ENCODE measurements around the gene SLC2A8.
A peak's percentile ranks its signal among the peaks of the same experiment; 100 is the strongest.

The SLC2A8 gene

GRCh38 chr9:127356906-127357305 lies 40.1 kb upstream of the SLC2A8 start:
- ChIA-PET CTCF (interaction anchor here (0.8 to 1.4 kb wide), 2 partner anchors 16 to 67 kb away, joined by 3 read pairs; partner anchors contain the start of gene ZNF79), POLR2A (no interaction called here)
- H3K4me1 ChIP-seq (ENCODE audit: control extremely low read depth in 1 of 4, control insufficient read depth in 4 of 4, insufficient read depth in 4 of 4, low read length in 3 of 4), result peaks cover 6 to 27% (median 22%) of the 10 kb centered on the region in 4 experiments
- 100% methylated on average over 3 of the region's 4 CpGs for WGBS (ENCODE audit: insufficient coverage)
- H3K9me3 ChIP-seq (ENCODE audit: control extremely low read depth in 1 of 5, control insufficient read depth in 4 of 5, insufficient read depth in 2 of 5, low read depth in 1 of 5, low read length in 4 of 5), result no peaks in the 10 kb centered on the region
- no peak overlapping the region for H3K27ac ChIP-seq (ENCODE audit: insufficient read depth in 1 of 2, low read depth in 1 of 2, low read length in 2 of 2, poor library complexity in 1 of 2, severe bottlenecking in 2 of 2)
- H3K27me3 ChIP-seq (replicated peaks in 2 of 5; ENCODE audit: control insufficient read depth in 4 of 5, insufficient read depth in 5 of 5, low read length in 4 of 5), result peaks cover 0 to 2% (median 0%) of the 10 kb centered on the region in 5 experiments
- DNase-seq, result no peak
- H3K4me3 ChIP-seq (ENCODE audit: control insufficient read depth in 1 of 7, extremely low read depth in 1 of 7, insufficient read depth in 4 of 7, low read depth in 2 of 7, low read length in 6 of 7), result no peak overlapping the region
- H3K36me3 ChIP-seq (ENCODE audit: control insufficient read depth in 4 of 4, insufficient read depth in 4 of 4, low read length in 3 of 4), result no peaks in the 10 kb centered on the region

- CTCF ChIA-PET, result interaction anchor here (1.2 kb wide), 2 partner anchors 12 to 39 kb away, joined by 3 read pairs; no protein-coding TSS in a partner anchor
- peak in 1 of 3 donors; percentile 8 for DNase-seq
- no peaks in the 10 kb centered on the region for H3K36me3 ChIP-seq (ENCODE audit: control insufficient read depth in 4 of 4, insufficient read depth in 4 of 4, low read length in 3 of 4)
- 97% methylated on average over 3 of the region's 3 CpGs for WGBS (ENCODE audit: insufficient coverage)
- no peak overlapping the region for H3K27ac ChIP-seq (ENCODE audit: insufficient read depth in 1 of 2, low read depth in 1 of 2, low read length in 2 of 2, poor library complexity in 1 of 2, severe bottlenecking in 2 of 2)
- peaks cover 0 to 2% (median 0%) of the 10 kb centered on the region in 5 experiments for H3K27me3 ChIP-seq (replicated peaks in 2 of 5; ENCODE audit: control insufficient read depth in 4 of 5, insufficient read depth in 5 of 5, low read length in 4 of 5)
- no peaks in the 10 kb centered on the region for H3K9me3 ChIP-seq (ENCODE audit: control extremely low read depth in 1 of 5, control insufficient read depth in 4 of 5, insufficient read depth in 2 of 5, low read depth in 1 of 5, low read length in 4 of 5)
- POLR2A ChIA-PET, result no interaction called here
- H3K4me1 ChIP-seq (ENCODE audit: control extremely low read depth in 1 of 4, control insufficient read depth in 4 of 4, insufficient read depth in 4 of 4, low read length in 3 of 4), result peaks cover 6 to 39% (median 31%) of the 10 kb centered on the region in 4 experiments
- H3K4me3 ChIP-seq (ENCODE audit: control insufficient read depth in 1 of 7, extremely low read depth in 1 of 7, insufficient read depth in 4 of 7, low read depth in 2 of 7, low read length in 6 of 7), result no peak overlapping the region
Measured at GRCh38 chr9:127358023-127358535, 38.9 kb upstream of the SLC2A8 start.

- DNase-seq, result no peak
- WGBS (ENCODE audit: insufficient coverage), result 100% methylated on average over 2 of the region's 3 CpGs
- Histone ChIP-seq H3K27me3 (replicated peaks in 2 of 5; ENCODE audit: control insufficient read depth in 4 of 5, insufficient read depth in 5 of 5, low read length in 4 of 5) (peaks cover 0 to 2% (median 0%) of the 10 kb centered on the region in 5 experiments), H3K9me3 (ENCODE audit: control extremely low read depth in 1 of 5, control insufficient read depth in 4 of 5, insufficient read depth in 2 of 5, low read depth in 1 of 5, low read length in 4 of 5) (no peaks in the 10 kb centered on the region), H3K36me3 (ENCODE audit: control insufficient read depth in 4 of 4, insufficient read depth in 4 of 4, low read length in 3 of 4) (no peaks in the 10 kb centered on the region), H3K4me1 (ENCODE audit: control extremely low read depth in 1 of 4, control insufficient read depth in 4 of 4, insufficient read depth in 4 of 4, low read length in 3 of 4) (peaks cover 6 to 38% (median 28%) of the 10 kb centered on the region in 4 experiments), H3K4me3 (ENCODE audit: control insufficient read depth in 1 of 7, extremely low read depth in 1 of 7, insufficient read depth in 4 of 7, low read depth in 2 of 7, low read length in 6 of 7) (no peak overlapping the region), H3K27ac (ENCODE audit: insufficient read depth in 1 of 2, low read depth in 1 of 2, low read length in 2 of 2, poor library complexity in 1 of 2, severe bottlenecking in 2 of 2) (no peak overlapping the region)
- ChIA-PET CTCF (interaction anchor here (1.2 to 1.3 kb wide), 4 partner anchors 11 to 81 kb away, joined by 3 to 5 read pairs (median 3); no protein-coding TSS in a partner anchor), POLR2A (no interaction called here)
Measured at GRCh38 chr9:127358770-127359169, 38.2 kb upstream of the SLC2A8 start.

- peaks cover 6 to 33% (median 23%) of the 10 kb centered on the region in 4 experiments for H3K4me1 ChIP-seq (ENCODE audit: control extremely low read depth in 1 of 4, control insufficient read depth in 4 of 4, insufficient read depth in 4 of 4, low read length in 3 of 4)
- WGBS (ENCODE audit: insufficient coverage), result 73% methylated on average over 6 of the region's 8 CpGs
- H3K9me3 ChIP-seq (ENCODE audit: control extremely low read depth in 1 of 5, control insufficient read depth in 4 of 5, insufficient read depth in 2 of 5, low read depth in 1 of 5, low read length in 4 of 5), result no peaks in the 10 kb centered on the region
- no peak overlapping the region for H3K27ac ChIP-seq (ENCODE audit: insufficient read depth in 1 of 2, low read depth in 1 of 2, low read length in 2 of 2, poor library complexity in 1 of 2, severe bottlenecking in 2 of 2)
- POLR2A ChIA-PET, result interaction anchor here (1.5 kb wide), 1 partner anchor 10 kb away, joined by 4 read pairs; no protein-coding TSS in a partner anchor
- CTCF ChIA-PET, result interaction anchor here (0.9 to 1.5 kb wide), 6 partner anchors 10 to 83 kb away, joined by 3 to 5 read pairs (median 3); no protein-coding TSS in a partner anchor
- H3K4me3 ChIP-seq (ENCODE audit: control insufficient read depth in 1 of 7, extremely low read depth in 1 of 7, insufficient read depth in 4 of 7, low read depth in 2 of 7, low read length in 6 of 7), result no peak overlapping the region
- H3K36me3 ChIP-seq (ENCODE audit: control insufficient read depth in 4 of 4, insufficient read depth in 4 of 4, low read length in 3 of 4), result no peaks in the 10 kb centered on the region
- DNase-seq, result no peak
- peaks cover 0 to 2% (median 0%) of the 10 kb centered on the region in 5 experiments for H3K27me3 ChIP-seq (replicated peaks in 2 of 5; ENCODE audit: control insufficient read depth in 4 of 5, insufficient read depth in 5 of 5, low read length in 4 of 5)
Measured at GRCh38 chr9:127360250-127360649, 36.7 kb upstream of the SLC2A8 start.

GRCh38 chr9:127360829-127361228 lies 36.1 kb upstream of the SLC2A8 start:
- H3K27me3 ChIP-seq (replicated peaks in 2 of 5; ENCODE audit: control insufficient read depth in 4 of 5, insufficient read depth in 5 of 5, low read length in 4 of 5), result peaks cover 0 to 2% (median 0%) of the 10 kb centered on the region in 5 experiments
- H3K36me3 ChIP-seq (ENCODE audit: control insufficient read depth in 4 of 4, insufficient read depth in 4 of 4, low read length in 3 of 4), result no peaks in the 10 kb centered on the region
- ChIA-PET CTCF (interaction anchor here (0.9 to 1.5 kb wide), 5 partner anchors 10 to 39 kb away, joined by 3 to 5 read pairs (median 3); no protein-coding TSS in a partner anchor), POLR2A (interaction anchor here (1.5 kb wide), 1 partner anchor 9 kb away, joined by 4 read pairs; no protein-coding TSS in a partner anchor)
- H3K9me3 ChIP-seq (ENCODE audit: control extremely low read depth in 1 of 5, control insufficient read depth in 4 of 5, insufficient read depth in 2 of 5, low read depth in 1 of 5, low read length in 4 of 5), result no peaks in the 10 kb centered on the region
- H3K4me3 ChIP-seq (ENCODE audit: control insufficient read depth in 1 of 7, extremely low read depth in 1 of 7, insufficient read depth in 4 of 7, low read depth in 2 of 7, low read length in 6 of 7), result no peak overlapping the region
- no peak overlapping the region for H3K27ac ChIP-seq (ENCODE audit: insufficient read depth in 1 of 2, low read depth in 1 of 2, low read length in 2 of 2, poor library complexity in 1 of 2, severe bottlenecking in 2 of 2)
- 57% methylated on average over 2 of the region's 2 CpGs for WGBS (ENCODE audit: insufficient coverage)
- peak in 1 of 3 donors; percentile 18 for DNase-seq
- H3K4me1 ChIP-seq (ENCODE audit: control extremely low read depth in 1 of 4, control insufficient read depth in 4 of 4, insufficient read depth in 4 of 4, low read length in 3 of 4), result peaks cover 6 to 33% (median 23%) of the 10 kb centered on the region in 4 experiments

GRCh38 chr9:127361561-127361960 lies 35.4 kb upstream of the SLC2A8 start:
- H3K4me3 ChIP-seq (ENCODE audit: control insufficient read depth in 1 of 7, extremely low read depth in 1 of 7, insufficient read depth in 4 of 7, low read depth in 2 of 7, low read length in 6 of 7), result peak overlapping the region in 2 of 7 experiments; percentile 26 to 38
- 0% methylated on average over 2 of the region's 3 CpGs for WGBS (ENCODE audit: insufficient coverage)
- ChIA-PET POLR2A (no interaction called here), CTCF (interaction anchor here (1.4 kb wide), 1 partner anchor 39 kb away, joined by 3 read pairs; no protein-coding TSS in a partner anchor)
- no peaks in the 10 kb centered on the region for H3K27me3 ChIP-seq (replicated peaks in 2 of 5; ENCODE audit: control insufficient read depth in 4 of 5, insufficient read depth in 5 of 5, low read length in 4 of 5)
- H3K36me3 ChIP-seq (ENCODE audit: control insufficient read depth in 4 of 4, insufficient read depth in 4 of 4, low read length in 3 of 4), result no peaks in the 10 kb centered on the region
- DNase-seq, result peak; percentile 57 to 92 (median 88)
- H3K4me1 ChIP-seq (ENCODE audit: control extremely low read depth in 1 of 4, control insufficient read depth in 4 of 4, insufficient read depth in 4 of 4, low read length in 3 of 4), result peaks cover 6 to 33% (median 23%) of the 10 kb centered on the region in 4 experiments
- H3K27ac ChIP-seq (ENCODE audit: insufficient read depth in 1 of 2, low read depth in 1 of 2, low read length in 2 of 2, poor library complexity in 1 of 2, severe bottlenecking in 2 of 2), result no peak overlapping the region
- no peaks in the 10 kb centered on the region for H3K9me3 ChIP-seq (ENCODE audit: control extremely low read depth in 1 of 5, control insufficient read depth in 4 of 5, insufficient read depth in 2 of 5, low read depth in 1 of 5, low read length in 4 of 5)

GRCh38 chr9:127362829-127363228 lies 34.1 kb upstream of the SLC2A8 start:
- H3K9me3 ChIP-seq (ENCODE audit: control extremely low read depth in 1 of 5, control insufficient read depth in 4 of 5, insufficient read depth in 2 of 5, low read depth in 1 of 5, low read length in 4 of 5), result no peaks in the 10 kb centered on the region
- H3K27ac ChIP-seq (ENCODE audit: insufficient read depth in 1 of 2, low read depth in 1 of 2, low read length in 2 of 2, poor library complexity in 1 of 2, severe bottlenecking in 2 of 2), result no peak overlapping the region
- no peaks in the 10 kb centered on the region for H3K36me3 ChIP-seq (ENCODE audit: control insufficient read depth in 4 of 4, insufficient read depth in 4 of 4, low read length in 3 of 4)
- H3K4me1 ChIP-seq (ENCODE audit: control extremely low read depth in 1 of 4, control insufficient read depth in 4 of 4, insufficient read depth in 4 of 4, low read length in 3 of 4), result peaks cover 6 to 32% (median 23%) of the 10 kb centered on the region in 4 experiments
- no peak for DNase-seq
- no peaks in the 10 kb centered on the region for H3K27me3 ChIP-seq (replicated peaks in 2 of 5; ENCODE audit: control insufficient read depth in 4 of 5, insufficient read depth in 5 of 5, low read length in 4 of 5)
- CTCF ChIA-PET, result interaction anchor here (0.7 to 1.2 kb wide), 2 partner anchors 11 to 51 kb away, joined by 3 to 4 read pairs; no protein-coding TSS in a partner anchor
- WGBS (ENCODE audit: insufficient coverage), result 86% methylated on average over 7 of the region's 7 CpGs
- POLR2A ChIA-PET, result no interaction called here
- no peak overlapping the region for H3K4me3 ChIP-seq (ENCODE audit: control insufficient read depth in 1 of 7, extremely low read depth in 1 of 7, insufficient read depth in 4 of 7, low read depth in 2 of 7, low read length in 6 of 7)

Measured in common myeloid progenitor, CD34-positive (primary cell).